SK-N-SH treated with all-trans-retinoic acid at 6 μM for 48 hours (cell line): Measurements from ENCODE around the gene WIPF2.
A peak's percentile ranks its signal among the peaks of the same experiment; 100 is the strongest.

Experiments used
- ATAC-seq: fragments of 200-7000 bp; cut with Tn5 transposase; 3 replicates; pipeline ENCODE4 v1.9.1; 2020; ENCODE audit warnings: mild to moderate bottlenecking, moderate library complexity
- ARNTL ChIP-seq: fragments of 450-650 bp; formaldehyde crosslinking; IDR thresholded peaks from 2 replicates; pipeline ENCODE4 v1.5.0; 2020; ENCODE audit warnings: low read depth, mild to moderate bottlenecking, moderate library complexity, borderline replicate concordance
- BACH2 ChIP-seq: fragments of 250-450 bp; sonication (Bioruptor Pico); IDR thresholded peaks from 2 replicates; pipeline ENCODE4 v1.9.0; 2021; ENCODE audit warnings: mild to moderate bottlenecking, borderline replicate concordance
- CSDC2 ChIP-seq: fragments of 250-450 bp; sonication (Bioruptor Pico); IDR thresholded peaks from 2 replicates; pipeline ENCODE4 v1.5.0; 2020; ENCODE audit warnings: mild to moderate bottlenecking, moderate library complexity
- GLIS3 ChIP-seq: fragments of 250-450 bp; sonication (Bioruptor Pico); IDR thresholded peaks from 2 replicates; pipeline ENCODE4 v1.5.0; 2020; ENCODE audit warnings: mild to moderate bottlenecking, moderate library complexity
- ISL1 ChIP-seq: fragments of 250-450 bp; sonication (Bioruptor Pico); IDR thresholded peaks from 2 replicates; pipeline ENCODE4 v2.1.2; 2022; ENCODE audit warnings: mild to moderate bottlenecking, moderate library complexity
- OSR1 ChIP-seq: fragments of 250-450 bp; sonication (Bioruptor Pico); IDR thresholded peaks from 2 replicates; pipeline ENCODE4 v1.8.0; 2022; ENCODE audit warnings: moderate library complexity, mild to moderate bottlenecking, inconsistent platforms
- SNAI2 ChIP-seq: fragments of 250-450 bp; sonication (Bioruptor Pico); IDR thresholded peaks from 2 replicates; pipeline ENCODE4 v1.5.0; 2020; ENCODE audit warnings: mild to moderate bottlenecking, moderate library complexity
- TCF4 ChIP-seq: fragments of 250-450 bp; sonication (Bioruptor Pico); IDR thresholded peaks from 2 replicates; pipeline ENCODE4 v1.8.0; 2021; ENCODE audit warnings: mild to moderate bottlenecking, moderate library complexity, borderline replicate concordance
- TOX ChIP-seq: fragments of 250-450 bp; sonication (Bioruptor Pico); IDR thresholded peaks from 2 replicates; pipeline ENCODE4 v1.8.0; 2021; ENCODE audit warnings: mild to moderate bottlenecking, moderate library complexity, borderline replicate concordance
- TSHZ2 ChIP-seq: fragments of 250-450 bp; sonication (Bioruptor Pico); IDR thresholded peaks from 2 replicates; pipeline ENCODE4 v1.5.0; 2020; ENCODE audit warnings: mild to moderate bottlenecking, moderate library complexity
- ZC3H10 ChIP-seq: fragments of 250-450 bp; sonication (Bioruptor Pico); IDR thresholded peaks from 2 replicates; pipeline ENCODE4 v1.5.1; 2021; ENCODE audit warnings: mild to moderate bottlenecking, moderate library complexity
- ZFP3 ChIP-seq: fragments of 250-450 bp; sonication (Bioruptor Pico); IDR thresholded peaks from 2 replicates; pipeline ENCODE4 v1.5.0; 2020; ENCODE audit warnings: mild to moderate bottlenecking, moderate library complexity
- ZFP30 ChIP-seq: fragments of 450-650 bp; formaldehyde crosslinking; IDR thresholded peaks from 2 replicates; pipeline ENCODE4 v1.5.0; 2022; ENCODE audit warnings: mild to moderate bottlenecking, moderate library complexity
- ZNF565 ChIP-seq: fragments of 450-650 bp; formaldehyde crosslinking; conservative IDR thresholded peaks from 2 replicates; pipeline ENCODE4 v1.5.0; 2020; ENCODE audit warnings: low read depth, mild to moderate bottlenecking, moderate library complexity
- ZNF70 ChIP-seq: fragments of 450-650 bp; formaldehyde crosslinking; IDR thresholded peaks from 2 replicates; pipeline ENCODE4 v1.5.0; 2020; ENCODE audit warnings: mild to moderate bottlenecking, moderate library complexity
- ZNF8 ChIP-seq: fragments of 450-650 bp; formaldehyde crosslinking; IDR thresholded peaks from 2 replicates; pipeline ENCODE4 v1.5.0; 2020; ENCODE audit warnings: mild to moderate bottlenecking, moderate library complexity
- TF ChIP-seq, protein P1 (sequence below): fragments of 250-450 bp; sonication (Bioruptor Pico); IDR thresholded peaks from 2 replicates; pipeline ENCODE4 v1.5.1; 2020; ENCODE audit warnings: low read depth, mild to moderate bottlenecking, moderate library complexity
- TF ChIP-seq, protein P2 (sequence below): fragments of 250-450 bp; sonication (Bioruptor Pico); IDR thresholded peaks from 2 replicates; pipeline ENCODE4 v1.8.0; 2021; ENCODE audit warnings: low read depth, mild to moderate bottlenecking, moderate library complexity, borderline replicate concordance
- TF ChIP-seq, protein P3 (sequence below): fragments of 250-450 bp; sonication (Bioruptor Pico); IDR thresholded peaks from 2 replicates; pipeline ENCODE4 v1.8.0; 2020; ENCODE audit warnings: mild to moderate bottlenecking, moderate library complexity, borderline replicate concordance
- TF ChIP-seq, protein P4 (sequence below): fragments of 250-450 bp; sonication (Bioruptor Pico); IDR thresholded peaks from 2 replicates; pipeline ENCODE4 v1.5.1; 2021; ENCODE audit warnings: mild to moderate bottlenecking, moderate library complexity

Gene WIPF2

DNA sequence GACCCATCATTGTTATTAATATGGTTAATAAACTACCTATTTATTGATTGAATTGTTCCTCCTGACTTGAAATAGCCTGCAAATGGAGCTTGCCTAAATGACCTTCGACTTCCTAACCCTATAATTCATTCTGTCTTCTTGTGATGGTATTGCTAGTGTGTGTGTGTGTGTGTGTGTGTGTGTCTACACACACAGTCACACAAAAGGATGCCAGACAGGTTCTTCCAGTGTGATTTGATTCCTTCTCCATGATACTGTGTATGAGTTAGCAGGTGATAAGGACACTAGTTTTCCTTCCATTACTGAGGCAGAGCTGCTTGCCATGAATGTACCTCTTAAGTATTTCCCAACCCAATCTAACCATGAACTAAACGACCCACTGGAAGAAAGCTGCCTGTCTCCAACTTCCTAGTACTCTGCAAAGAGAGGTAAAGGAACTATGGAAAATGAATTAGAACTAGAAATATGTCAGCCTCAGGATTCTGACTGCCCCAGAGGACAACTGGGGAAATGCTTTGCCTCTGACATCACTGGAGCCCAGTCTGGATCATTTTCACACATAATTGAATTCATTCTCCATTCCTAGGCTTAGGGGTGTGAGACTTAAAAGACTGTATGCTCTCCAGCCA lies 65.1 kb downstream of the WIPF2 start:
- TF ChIP-seq ZNF565 (CRISPR knock-in tag), result no peak
- TF ChIP-seq ZNF8 (CRISPR knock-in tag), result no peak
- TF ChIP-seq, protein P1, sequence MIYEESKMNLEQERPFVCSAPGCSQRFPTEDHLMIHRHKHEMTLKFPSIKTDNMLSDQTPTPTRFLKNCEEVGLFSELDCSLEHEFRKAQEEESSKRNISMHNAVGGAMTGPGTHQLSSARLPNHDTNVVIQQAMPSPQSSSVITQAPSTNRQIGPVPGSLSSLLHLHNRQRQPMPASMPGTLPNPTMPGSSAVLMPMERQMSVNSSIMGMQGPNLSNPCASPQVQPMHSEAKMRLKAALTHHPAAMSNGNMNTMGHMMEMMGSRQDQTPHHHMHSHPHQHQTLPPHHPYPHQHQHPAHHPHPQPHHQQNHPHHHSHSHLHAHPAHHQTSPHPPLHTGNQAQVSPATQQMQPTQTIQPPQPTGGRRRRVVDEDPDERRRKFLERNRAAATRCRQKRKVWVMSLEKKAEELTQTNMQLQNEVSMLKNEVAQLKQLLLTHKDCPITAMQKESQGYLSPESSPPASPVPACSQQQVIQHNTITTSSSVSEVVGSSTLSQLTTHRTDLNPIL (CRISPR knock-in tag), result no peak
- peak; percentile 26 for ATAC-seq

DNA sequence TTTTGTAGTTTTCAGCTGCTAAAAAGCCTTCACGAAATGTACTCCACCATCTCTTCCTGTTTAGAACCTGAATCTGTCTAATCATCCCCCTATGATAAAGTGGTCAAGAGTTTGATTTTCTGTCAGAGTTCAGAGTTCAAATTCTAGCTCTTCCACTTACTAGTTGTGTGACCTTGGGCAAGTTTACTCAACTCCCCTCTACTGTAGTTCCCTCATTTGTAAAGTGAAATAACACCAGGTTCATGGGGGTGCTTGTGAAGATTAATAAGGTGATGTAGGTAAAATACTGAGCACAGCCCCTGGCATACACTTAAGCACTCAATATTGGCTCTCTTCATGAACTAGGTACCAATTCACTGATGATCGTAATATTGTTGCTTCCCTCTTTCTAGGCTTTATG lies 67.4 kb downstream of the WIPF2 start:
- TF ChIP-seq ZNF70 (no peak), ZFP30 (CRISPR knock-in tag) (no peak), ARNTL (CRISPR knock-in tag) (no peak), TSHZ2 (no peak), TOX (CRISPR knock-in tag) (no peak), ZNF565 (CRISPR knock-in tag) (no peak), TCF4 (no peak), OSR1 (CRISPR knock-in tag) (no peak), ZFP3 (CRISPR knock-in tag) (no peak), GLIS3 (no peak), CSDC2 (no peak), ZNF8 (CRISPR knock-in tag) (no peak), ZC3H10 (no peak), BACH2 (CRISPR knock-in tag) (no peak), SNAI2 (CRISPR knock-in tag) (no peak)
- TF ChIP-seq, protein P2, sequence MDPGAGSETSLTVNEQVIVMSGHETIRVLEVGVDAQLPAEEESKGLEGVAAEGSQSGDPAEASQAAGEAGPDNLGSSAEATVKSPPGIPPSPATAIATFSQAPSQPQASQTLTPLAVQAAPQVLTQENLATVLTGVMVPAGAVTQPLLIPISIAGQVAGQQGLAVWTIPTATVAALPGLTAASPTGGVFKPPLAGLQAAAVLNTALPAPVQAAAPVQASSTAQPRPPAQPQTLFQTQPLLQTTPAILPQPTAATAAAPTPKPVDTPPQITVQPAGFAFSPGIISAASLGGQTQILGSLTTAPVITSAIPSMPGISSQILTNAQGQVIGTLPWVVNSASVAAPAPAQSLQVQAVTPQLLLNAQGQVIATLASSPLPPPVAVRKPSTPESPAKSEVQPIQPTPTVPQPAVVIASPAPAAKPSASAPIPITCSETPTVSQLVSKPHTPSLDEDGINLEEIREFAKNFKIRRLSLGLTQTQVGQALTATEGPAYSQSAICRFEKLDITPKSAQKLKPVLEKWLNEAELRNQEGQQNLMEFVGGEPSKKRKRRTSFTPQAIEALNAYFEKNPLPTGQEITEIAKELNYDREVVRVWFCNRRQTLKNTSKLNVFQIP (CRISPR knock-in tag), result no peak
- TF ChIP-seq, protein P1 (CRISPR knock-in tag), result no peak
- TF ChIP-seq, protein P3, sequence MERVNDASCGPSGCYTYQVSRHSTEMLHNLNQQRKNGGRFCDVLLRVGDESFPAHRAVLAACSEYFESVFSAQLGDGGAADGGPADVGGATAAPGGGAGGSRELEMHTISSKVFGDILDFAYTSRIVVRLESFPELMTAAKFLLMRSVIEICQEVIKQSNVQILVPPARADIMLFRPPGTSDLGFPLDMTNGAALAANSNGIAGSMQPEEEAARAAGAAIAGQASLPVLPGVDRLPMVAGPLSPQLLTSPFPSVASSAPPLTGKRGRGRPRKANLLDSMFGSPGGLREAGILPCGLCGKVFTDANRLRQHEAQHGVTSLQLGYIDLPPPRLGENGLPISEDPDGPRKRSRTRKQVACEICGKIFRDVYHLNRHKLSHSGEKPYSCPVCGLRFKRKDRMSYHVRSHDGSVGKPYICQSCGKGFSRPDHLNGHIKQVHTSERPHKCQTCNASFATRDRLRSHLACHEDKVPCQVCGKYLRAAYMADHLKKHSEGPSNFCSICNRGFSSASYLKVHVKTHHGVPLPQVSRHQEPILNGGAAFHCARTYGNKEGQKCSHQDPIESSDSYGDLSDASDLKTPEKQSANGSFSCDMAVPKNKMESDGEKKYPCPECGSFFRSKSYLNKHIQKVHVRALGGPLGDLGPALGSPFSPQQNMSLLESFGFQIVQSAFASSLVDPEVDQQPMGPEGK (CRISPR knock-in tag), result no peak
- ATAC-seq, result no peak

DNA sequence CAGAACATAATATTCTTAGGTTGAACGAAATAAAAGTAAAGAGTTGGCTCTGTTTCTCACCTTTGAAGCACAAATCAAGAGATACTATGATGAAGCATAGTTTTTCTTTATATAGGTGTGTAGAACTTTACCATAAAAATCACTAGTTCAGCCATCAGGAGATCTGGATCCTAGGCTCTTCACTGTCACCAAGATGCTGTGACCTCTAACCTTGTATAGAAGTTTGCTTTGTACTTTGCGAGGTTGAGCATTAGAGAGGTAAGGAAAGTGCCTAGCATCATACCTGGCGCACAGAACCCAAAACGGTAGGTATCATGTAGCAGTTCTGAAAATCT lies 68.0 kb downstream of the WIPF2 start:
- TF ChIP-seq CSDC2 (no peak), OSR1 (CRISPR knock-in tag) (no peak), ZNF8 (CRISPR knock-in tag) (no peak), BACH2 (CRISPR knock-in tag) (no peak), ISL1 (CRISPR knock-in tag) (no peak), ZC3H10 (no peak), ZFP30 (CRISPR knock-in tag) (no peak)
- TF ChIP-seq, protein P4, sequence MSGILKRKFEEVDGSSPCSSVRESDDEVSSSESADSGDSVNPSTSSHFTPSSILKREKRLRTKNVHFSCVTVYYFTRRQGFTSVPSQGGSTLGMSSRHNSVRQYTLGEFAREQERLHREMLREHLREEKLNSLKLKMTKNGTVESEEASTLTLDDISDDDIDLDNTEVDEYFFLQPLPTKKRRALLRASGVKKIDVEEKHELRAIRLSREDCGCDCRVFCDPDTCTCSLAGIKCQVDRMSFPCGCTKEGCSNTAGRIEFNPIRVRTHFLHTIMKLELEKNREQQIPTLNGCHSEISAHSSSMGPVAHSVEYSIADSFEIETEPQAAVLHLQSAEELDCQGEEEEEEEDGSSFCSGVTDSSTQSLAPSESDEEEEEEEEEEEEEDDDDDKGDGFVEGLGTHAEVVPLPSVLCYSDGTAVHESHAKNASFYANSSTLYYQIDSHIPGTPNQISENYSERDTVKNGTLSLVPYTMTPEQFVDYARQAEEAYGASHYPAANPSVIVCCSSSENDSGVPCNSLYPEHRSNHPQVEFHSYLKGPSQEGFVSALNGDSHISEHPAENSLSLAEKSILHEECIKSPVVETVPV (CRISPR knock-in tag), result no peak
- TF ChIP-seq, protein P3 (CRISPR knock-in tag), result no peak
- TF ChIP-seq, protein P1 (CRISPR knock-in tag), result no peak
- TF ChIP-seq, protein P2 (CRISPR knock-in tag), result no peak
- TF ChIP-seq, all 23 proteins: peak for 0
- no peak for ATAC-seq
